Glomerular endothelial cell (primary cell): ENCODE results near the gene UMAD1. TPM values are rescaled to one million over a fixed set of nuclear protein-coding genes. Genes with fewer than 3 reads are reported as not detected.

ENCODE experiments used
- DNase-seq: peaks from one replicate; pipeline ENCODE4 v3.0.0-alpha.2; 2011; ENCODE audit warnings: low read depth, low spot score; ENCODE audit errors: extremely low read depth
- total RNA-seq: library from RNA; depleted of rRNA; stranded (reverse); fragments of >200 nt; gene quantifications from 2 replicates; pipeline ENCODE4 v1.2.3, GENCODE V29; 2015

Gene UMAD1
- total RNA-seq, 1 donor from 2014 or later: 5.4 TPM

- DNase-seq: no peak
These were observed 274.0 kb downstream of the UMAD1 start for GRCh38 chr7:7914547-7914946.

- no peak for DNase-seq
These were observed 275.5 kb downstream of the UMAD1 start for GRCh38 chr7:7916064-7916463.

- DNase-seq: no peak
These were observed 277.0 kb downstream of the UMAD1 start for GRCh38 chr7:7917593-7917992.

DNA sequence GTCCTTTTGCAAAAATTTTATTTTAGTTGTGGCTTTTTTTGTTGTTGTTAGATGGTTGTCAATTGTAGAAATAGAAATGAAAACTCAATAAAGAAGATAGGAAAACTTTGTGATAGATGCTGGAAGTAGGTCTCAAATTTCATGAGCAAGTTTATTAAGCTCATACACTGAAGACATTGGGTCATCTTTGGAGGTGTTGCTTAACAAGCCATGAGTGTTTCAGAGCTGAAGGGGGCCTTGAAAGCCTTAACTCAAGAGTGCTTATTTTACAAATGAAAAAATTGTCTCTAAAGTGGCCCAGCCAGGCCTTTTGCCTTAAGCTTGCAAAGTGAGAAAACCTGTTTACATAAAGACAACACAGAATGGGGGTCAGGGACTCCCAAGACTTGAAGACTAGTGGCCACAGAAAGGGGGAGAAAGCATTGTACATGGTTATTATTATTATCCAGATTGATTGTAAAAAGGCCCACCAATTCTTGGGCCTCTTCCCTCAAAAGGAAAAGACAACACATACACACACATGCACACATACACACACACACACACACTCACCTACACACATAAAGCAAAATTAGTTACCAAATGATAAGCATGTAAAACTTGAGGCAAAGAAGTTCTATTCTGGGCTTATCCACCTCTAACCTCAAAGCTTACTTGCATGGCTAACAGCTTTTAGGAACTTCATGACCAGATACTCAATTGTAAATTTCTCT is 278.3 kb downstream of the UMAD1 start:
- no peak for DNase-seq

GRCh38 chr7:7919449-7919945 is 278.9 kb downstream of the UMAD1 start:
- DNase-seq: no peak

GRCh38 chr7:7920056-7920455 is 279.5 kb downstream of the UMAD1 start:
- no peak for DNase-seq

- no peak for DNase-seq
These were observed 279.9 kb downstream of the UMAD1 start for GRCh38 chr7:7920481-7920880.

GRCh38 chr7:7921830-7922229 is 281.3 kb downstream of the UMAD1 start:
- DNase-seq: no peak

DNA sequence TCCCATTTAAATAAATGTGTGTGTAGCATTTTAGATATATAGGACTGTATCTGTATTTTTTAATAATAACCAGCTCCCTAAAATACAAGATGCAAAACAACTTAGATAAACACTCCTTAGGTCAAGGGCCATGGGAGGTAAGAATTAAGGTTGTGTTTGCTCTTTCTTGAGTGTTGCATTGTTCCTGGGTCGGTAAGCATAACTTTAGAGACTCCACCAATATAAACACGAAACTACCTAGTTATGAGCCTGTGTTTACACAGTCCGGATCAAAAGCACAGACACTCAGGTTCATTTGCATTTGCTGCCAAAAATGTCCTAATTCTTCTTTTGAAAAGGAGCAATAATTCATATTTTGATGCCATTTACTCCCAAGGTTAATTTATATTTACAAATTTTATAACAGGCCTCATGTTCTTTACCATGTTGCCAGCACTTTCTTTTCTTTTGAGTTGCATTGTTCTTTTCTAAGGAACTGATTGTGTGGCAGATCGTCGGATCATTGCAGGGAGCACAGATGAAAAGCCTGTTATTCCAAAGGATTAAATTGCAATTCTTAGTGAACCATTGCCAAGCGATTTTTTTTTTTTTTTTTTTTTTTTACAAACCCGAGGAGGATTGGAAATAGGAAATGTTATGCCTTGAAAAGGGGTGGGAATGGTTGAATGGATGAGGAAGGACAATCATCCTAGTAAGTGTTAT is 282.3 kb downstream of the UMAD1 start:
- no peak for DNase-seq

- DNase-seq: no peak
These were observed 283.3 kb downstream of the UMAD1 start for GRCh38 chr7:7923818-7924217.

DNA sequence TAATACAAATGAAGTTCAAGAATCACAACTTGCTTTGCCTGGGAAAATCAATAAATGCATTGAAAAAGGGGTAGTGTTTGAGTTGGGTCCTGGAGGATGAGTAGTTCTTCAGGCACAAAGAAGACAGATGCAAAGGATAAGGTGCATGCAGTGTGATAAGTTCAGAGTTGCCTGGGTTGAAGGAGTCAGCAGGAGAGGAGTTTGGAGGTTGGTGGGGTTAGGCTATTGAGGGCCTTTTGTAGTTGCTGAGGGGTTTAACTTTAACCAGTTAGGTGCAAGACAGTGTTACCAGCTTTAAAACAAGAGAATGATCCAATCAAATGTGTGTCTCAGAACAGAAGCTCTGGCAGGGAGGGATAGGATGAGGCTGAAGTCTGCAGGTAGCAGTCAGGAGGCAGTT is 283.8 kb downstream of the UMAD1 start:
- no peak for DNase-seq

Other genes with a start within 250 kb of the UMAD1 start
- not detected in 2 replicates for gene COL28A1, start 104.9 kb upstream of the UMAD1 start, total RNA-seq
- gene MIOS, start 73.9 kb upstream of the UMAD1 start, total RNA-seq: 15.2 and 21.0 TPM in 2 replicates
- 5.7 and 10.9 TPM in 2 replicates for gene RPA3, start 77.9 kb downstream of the UMAD1 start, total RNA-seq